Peyer's patch (tissue), 4 donors: ENCODE data around the gene SMAD6.

Source experiments
- POLR2A ChIP-seq, 2 donors: fragments of 450-650 bp; IDR thresholded peaks; one replicate each; pipeline ENCODE4 v1.5.1; 2017; ENCODE audit warnings: antibody characterized with exemption in 2 of 2, mild to moderate bottlenecking in 2 of 2, moderate library complexity in 2 of 2
- TF ChIP-seq, protein P1 (sequence below), 6 experiments: fragments of 450-650 bp in 4 of 6; fragments of 200-600 bp in 2 of 6; sonication (generic) in 1 of 6; IDR thresholded peaks; one replicate each; pipeline ENCODE4 v1.5.1; 2017 to 2019; ENCODE audit warnings: antibody characterized with exemption in 6 of 6, mild to moderate bottlenecking in 3 of 6, moderate library complexity in 1 of 6

DNA sequence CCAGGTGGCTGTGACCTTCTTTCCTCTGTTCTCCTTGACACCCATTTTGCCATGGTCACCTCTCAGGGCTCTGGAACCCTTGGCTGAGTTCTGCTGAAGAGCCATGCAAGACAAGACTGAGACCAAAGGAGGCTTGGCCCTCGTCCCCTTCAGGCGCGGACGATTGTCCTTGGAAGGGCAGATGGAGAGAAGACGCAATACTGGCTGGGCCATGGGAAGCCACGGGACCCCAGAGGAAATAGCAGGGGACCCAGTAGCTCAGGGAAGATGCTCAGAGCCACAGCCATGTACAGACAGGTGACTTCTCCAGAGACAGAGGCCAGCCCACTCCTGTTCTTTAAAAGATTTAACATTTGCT lies 125.6 kb downstream of the SMAD6 start:
- TF ChIP-seq, protein P1, sequence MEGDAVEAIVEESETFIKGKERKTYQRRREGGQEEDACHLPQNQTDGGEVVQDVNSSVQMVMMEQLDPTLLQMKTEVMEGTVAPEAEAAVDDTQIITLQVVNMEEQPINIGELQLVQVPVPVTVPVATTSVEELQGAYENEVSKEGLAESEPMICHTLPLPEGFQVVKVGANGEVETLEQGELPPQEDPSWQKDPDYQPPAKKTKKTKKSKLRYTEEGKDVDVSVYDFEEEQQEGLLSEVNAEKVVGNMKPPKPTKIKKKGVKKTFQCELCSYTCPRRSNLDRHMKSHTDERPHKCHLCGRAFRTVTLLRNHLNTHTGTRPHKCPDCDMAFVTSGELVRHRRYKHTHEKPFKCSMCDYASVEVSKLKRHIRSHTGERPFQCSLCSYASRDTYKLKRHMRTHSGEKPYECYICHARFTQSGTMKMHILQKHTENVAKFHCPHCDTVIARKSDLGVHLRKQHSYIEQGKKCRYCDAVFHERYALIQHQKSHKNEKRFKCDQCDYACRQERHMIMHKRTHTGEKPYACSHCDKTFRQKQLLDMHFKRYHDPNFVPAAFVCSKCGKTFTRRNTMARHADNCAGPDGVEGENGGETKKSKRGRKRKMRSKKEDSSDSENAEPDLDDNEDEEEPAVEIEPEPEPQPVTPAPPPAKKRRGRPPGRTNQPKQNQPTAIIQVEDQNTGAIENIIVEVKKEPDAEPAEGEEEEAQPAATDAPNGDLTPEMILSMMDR (IDR thresholded peaks at IDR 0.05), result no peak
- TF ChIP-seq POLR2A (IDR thresholded peaks at IDR 0.05), result no peak
